ENCODE data around the gene SIPA1L3.

- peak; percentile 82 to 85 for TF ChIP-seq POLR2AphosphoS5 (IDR thresholded peaks at IDR 0.05)
- TF ChIP-seq CTCF (IDR thresholded peaks at IDR 0.05) = no peak
These were observed 96.6 kb downstream of the SIPA1L3 start for GRCh38 chr19:38003438-38004185.

All from upper lobe of left lung (tissue), 4 donors.